GM19463 (cell line): Measurements from ENCODE around the gene NSD2.
"Not testable (repeated sequence)": the region's sequence is repeated elsewhere in the genome, so short reads cannot be mapped to it uniquely, and the experiment has no call there.

Experiments
- ATAC-seq: cut with Tn5 transposase; IDR thresholded peaks from one replicate; pipeline ENCODE4 v1.9.1; 2021; ENCODE audit warnings: mild to moderate bottlenecking, moderate library complexity; ENCODE audit not compliant: unreplicated experiment

The NSD2 gene

GRCh38 chr4:1898007-1898406 lies 26.8 kb downstream of the NSD2 start:
- ATAC-seq = no peak

- no peak for ATAC-seq
Measured at GRCh38 chr4:1898681-1899080, 27.5 kb downstream of the NSD2 start.

GRCh38 chr4:1899149-1900086 lies 28.2 kb downstream of the NSD2 start:
- ATAC-seq = peak; percentile 83

- no peak for ATAC-seq
Measured at GRCh38 chr4:1900087-1900433, 28.9 kb downstream of the NSD2 start.

- no peak for ATAC-seq
Measured at GRCh38 chr4:1900624-1901023, 29.4 kb downstream of the NSD2 start.

GRCh38 chr4:1901127-1901526 lies 29.9 kb downstream of the NSD2 start:
- ATAC-seq = no peak

GRCh38 chr4:1902243-1902642 lies 31.1 kb downstream of the NSD2 start:
- no peak for ATAC-seq

- ATAC-seq = no peak
Measured at GRCh38 chr4:1903035-1903434, 31.8 kb downstream of the NSD2 start.

GRCh38 chr4:1904042-1904441 lies 32.8 kb downstream of the NSD2 start:
- ATAC-seq = no peak

GRCh38 chr4:1907848-1908525 lies 36.8 kb downstream of the NSD2 start:
- ATAC-seq = no peak

- not testable (repeated sequence) for ATAC-seq
Measured at GRCh38 chr4:1909696-1910095, 38.5 kb downstream of the NSD2 start.

- ATAC-seq = no peak
Measured at GRCh38 chr4:1910643-1911042, 39.5 kb downstream of the NSD2 start.

GRCh38 chr4:1911316-1911715 lies 40.1 kb downstream of the NSD2 start:
- not testable (repeated sequence) for ATAC-seq

GRCh38 chr4:1922821-1923220 lies 51.6 kb downstream of the NSD2 start:
- no peak for ATAC-seq

- no peak for ATAC-seq
Measured at GRCh38 chr4:1927675-1928074, 56.5 kb downstream of the NSD2 start.

- no peak for ATAC-seq
Measured at GRCh38 chr4:1928356-1929239, 57.4 kb downstream of the NSD2 start.

GRCh38 chr4:1932736-1933135 lies 61.5 kb downstream of the NSD2 start:
- no peak for ATAC-seq

GRCh38 chr4:1933700-1934099 lies 62.5 kb downstream of the NSD2 start:
- ATAC-seq = no peak

GRCh38 chr4:1937550-1937949 lies 66.4 kb downstream of the NSD2 start:
- ATAC-seq = no peak

- ATAC-seq = no peak
Measured at GRCh38 chr4:1938027-1938426, 66.8 kb downstream of the NSD2 start.
